ENCODE measurements around the gene HOXD3. TPM values are rescaled to one million over a fixed set of nuclear protein-coding genes. Genes with fewer than 3 reads are reported as not detected.

The HOXD3 gene
- total RNA-seq, 2 experiments from 2014 or later, result not detected

- Mint-ChIP-seq H3K9me3 (peaks cover 4% of the 10 kb centered on the region), H3K4me1 (peaks cover 9% of the 10 kb centered on the region), H3K27me3 (peaks cover 87% of the 10 kb centered on the region), H3K27ac (peak overlapping the region; percentile 9), H3K4me3 (no peak overlapping the region), H3K36me3 (ENCODE audit: low read depth) (peaks cover 6% of the 10 kb centered on the region)
- ChIA-PET CTCF (interaction anchor here (1.0 to 5.9 kb wide), 8 partner anchors 11 to 82 kb away, joined by 3 to 22 read pairs (median 5); no protein-coding TSS in a partner anchor), POLR2A (no interaction called here)
- no peak for DNase-seq
These were observed 4.1 kb downstream of the HOXD3 start for GRCh38 chr2:176160986-176161824.

GRCh38 chr2:176161825-176162626, 4.9 kb downstream of the HOXD3 start:
- ChIA-PET CTCF (interaction anchor here (1.0 to 5.9 kb wide), 9 partner anchors 11 to 83 kb away, joined by 3 to 22 read pairs (median 5); no protein-coding TSS in a partner anchor), POLR2A (no interaction called here)
- H3K4me3 Mint-ChIP-seq, result no peak overlapping the region
- H3K4me1 Mint-ChIP-seq, result peaks cover 9% of the 10 kb centered on the region
- no peak for DNase-seq
- H3K27me3 Mint-ChIP-seq, result peaks cover 89% of the 10 kb centered on the region
- H3K36me3 Mint-ChIP-seq (ENCODE audit: low read depth), result peaks cover 6% of the 10 kb centered on the region
- peaks cover 4% of the 10 kb centered on the region for H3K9me3 Mint-ChIP-seq
- no peak overlapping the region for H3K27ac Mint-ChIP-seq

- no peak overlapping the region for H3K4me3 Mint-ChIP-seq
- H3K36me3 Mint-ChIP-seq (ENCODE audit: low read depth), result peaks cover 4% of the 10 kb centered on the region
- H3K27me3 Mint-ChIP-seq, result peaks cover 91% of the 10 kb centered on the region
- DNase-seq, result no peak
- POLR2A ChIA-PET, result no interaction called here
- CTCF ChIA-PET, result interaction anchor here (0.5 to 5.9 kb wide), 8 partner anchors 11 to 454 kb away, joined by 3 to 22 read pairs (median 6); no protein-coding TSS in a partner anchor
- H3K4me1 Mint-ChIP-seq, result peaks cover 4% of the 10 kb centered on the region
- H3K9me3 Mint-ChIP-seq, result peaks cover 4% of the 10 kb centered on the region
- H3K27ac Mint-ChIP-seq, result peak overlapping the region; percentile 5
These were observed 6.0 kb downstream of the HOXD3 start for GRCh38 chr2:176162911-176163671.

- Mint-ChIP-seq H3K36me3 (ENCODE audit: low read depth) (peaks cover 4% of the 10 kb centered on the region), H3K27ac (no peak overlapping the region), H3K4me3 (peak overlapping the region; percentile 22), H3K4me1 (peaks cover 3% of the 10 kb centered on the region), H3K27me3 (peaks cover 86% of the 10 kb centered on the region), H3K9me3 (peaks cover 4% of the 10 kb centered on the region)
- POLR2A ChIA-PET, result no interaction called here
- CTCF ChIA-PET, result interaction anchor here (5.9 kb wide), 1 partner anchor 24 kb away, joined by 22 read pairs; no protein-coding TSS in a partner anchor
- DNase-seq, result no peak
These were observed 6.6 kb downstream of the HOXD3 start for GRCh38 chr2:176163672-176164056.

GRCh38 chr2:176164201-176164600, 7.1 kb downstream of the HOXD3 start:
- Mint-ChIP-seq H3K4me1 (peaks cover 3% of the 10 kb centered on the region), H3K27me3 (peaks cover 83% of the 10 kb centered on the region), H3K27ac (peak overlapping the region; percentile 38), H3K4me3 (peak overlapping the region; percentile 22), H3K36me3 (ENCODE audit: low read depth) (peaks cover 4% of the 10 kb centered on the region), H3K9me3 (peaks cover 4% of the 10 kb centered on the region)
- DNase-seq, result no peak
- CTCF ChIA-PET, result interaction anchor here (1.2 to 5.9 kb wide), 2 partner anchors 24 to 70 kb away, joined by 3 to 22 read pairs; no protein-coding TSS in a partner anchor
- POLR2A ChIA-PET, result no interaction called here

- H3K27ac Mint-ChIP-seq, result peak overlapping the region; percentile 38
- POLR2A ChIA-PET, result no interaction called here
- peaks cover 3% of the 10 kb centered on the region for H3K4me1 Mint-ChIP-seq
- CTCF ChIA-PET, result interaction anchor here (1.2 kb wide), 1 partner anchor 71 kb away, joined by 3 read pairs; no protein-coding TSS in a partner anchor
- H3K36me3 Mint-ChIP-seq (ENCODE audit: low read depth), result peaks cover 4% of the 10 kb centered on the region
- DNase-seq, result no peak
- H3K4me3 Mint-ChIP-seq, result no peak overlapping the region
- peaks cover 4% of the 10 kb centered on the region for H3K9me3 Mint-ChIP-seq
- H3K27me3 Mint-ChIP-seq, result peaks cover 82% of the 10 kb centered on the region
These were observed 7.7 kb downstream of the HOXD3 start for GRCh38 chr2:176164611-176165369.

GRCh38 chr2:176165370-176166050, 8.4 kb downstream of the HOXD3 start:
- Mint-ChIP-seq H3K27ac (peak overlapping the region; percentile 19), H3K9me3 (peaks cover 4% of the 10 kb centered on the region), H3K27me3 (peaks cover 84% of the 10 kb centered on the region), H3K36me3 (ENCODE audit: low read depth) (peaks cover 4% of the 10 kb centered on the region), H3K4me1 (peaks cover 3% of the 10 kb centered on the region), H3K4me3 (no peak overlapping the region)
- ChIA-PET POLR2A (no interaction called here), CTCF (interaction anchor here (1.2 kb wide), 1 partner anchor 71 kb away, joined by 3 read pairs; no protein-coding TSS in a partner anchor)
- DNase-seq, result no peak

GRCh38 chr2:176166272-176166671, 9.2 kb downstream of the HOXD3 start:
- no peak overlapping the region for H3K27ac Mint-ChIP-seq
- ChIA-PET CTCF (no interaction called here), POLR2A (no interaction called here)
- H3K4me3 Mint-ChIP-seq, result no peak overlapping the region
- peaks cover 2% of the 10 kb centered on the region for H3K36me3 Mint-ChIP-seq (ENCODE audit: low read depth)
- peaks cover 85% of the 10 kb centered on the region for H3K27me3 Mint-ChIP-seq
- no peak for DNase-seq
- H3K4me1 Mint-ChIP-seq, result peaks cover 3% of the 10 kb centered on the region
- H3K9me3 Mint-ChIP-seq, result peaks cover 4% of the 10 kb centered on the region

GRCh38 chr2:176167398-176167797, 10.3 kb downstream of the HOXD3 start:
- POLR2A ChIA-PET, result no interaction called here
- Mint-ChIP-seq H3K9me3 (peaks cover 4% of the 10 kb centered on the region), H3K4me3 (no peak overlapping the region), H3K27me3 (peaks cover 79% of the 10 kb centered on the region), H3K4me1 (peaks cover 3% of the 10 kb centered on the region), H3K27ac (no peak overlapping the region), H3K36me3 (ENCODE audit: low read depth) (peaks cover 1% of the 10 kb centered on the region)
- no peak for DNase-seq
- CTCF ChIA-PET, result interaction anchor here (1.2 to 1.4 kb wide), 2 partner anchors 15 to 387 kb away, joined by 3 read pairs; no protein-coding TSS in a partner anchor

- no peak for DNase-seq
- Mint-ChIP-seq H3K4me3 (no peak overlapping the region), H3K27me3 (peaks cover 81% of the 10 kb centered on the region), H3K4me1 (peaks cover 6% of the 10 kb centered on the region), H3K27ac (no peak overlapping the region), H3K9me3 (peaks cover 2% of the 10 kb centered on the region), H3K36me3 (ENCODE audit: low read depth) (peaks cover 4% of the 10 kb centered on the region)
- CTCF ChIA-PET, result interaction anchor here (1.1 to 1.4 kb wide), 3 partner anchors 29 to 305 kb away, joined by 3 read pairs; no protein-coding TSS in a partner anchor
- POLR2A ChIA-PET, result no interaction called here
These were observed 12.1 kb downstream of the HOXD3 start for GRCh38 chr2:176169181-176169580.

GRCh38 chr2:176169711-176170110, 12.6 kb downstream of the HOXD3 start:
- ChIA-PET CTCF (interaction anchor here (1.1 to 1.4 kb wide), 3 partner anchors 30 to 304 kb away, joined by 3 read pairs; no protein-coding TSS in a partner anchor), POLR2A (no interaction called here)
- Mint-ChIP-seq H3K4me1 (peaks cover 4% of the 10 kb centered on the region), H3K4me3 (no peak overlapping the region), H3K27ac (no peak overlapping the region), H3K36me3 (ENCODE audit: low read depth) (peaks cover 3% of the 10 kb centered on the region), H3K9me3 (no peaks in the 10 kb centered on the region), H3K27me3 (peaks cover 81% of the 10 kb centered on the region)
- no peak for DNase-seq

All from activated CD4-positive, alpha-beta T cell treated with anti-CD3 and anti-CD28 coated beads, Interleukin-2, amount 10 ng/mL, durations not matched to agents 7 days and 5 days (primary cell).